H7 (cell line): ENCODE data around the gene MPDZ. TPM values are rescaled to one million over a fixed set of nuclear protein-coding genes. Genes with fewer than 3 reads are reported as not detected.
A peak's percentile ranks its signal among the peaks of the same experiment; 100 is the strongest.

Source experiments
- DNase-seq: peaks from one replicate; pipeline ENCODE4 v3.0.0; 2012
- H3K27me3 ChIP-seq: 2 replicates; pipeline ENCODE4 v1.6.0; 2011; ENCODE audit warnings: mild to moderate bottlenecking, low read length; ENCODE audit not compliant: control insufficient read depth, insufficient read depth
- H3K36me3 ChIP-seq: replicated peaks from 2 replicates; pipeline ENCODE4 v1.5.1; 2011; ENCODE audit warnings: low read length; ENCODE audit not compliant: control insufficient read depth, insufficient read depth
- H3K4me3 ChIP-seq: 2 replicates; pipeline ENCODE4 v1.5.1; 2011; ENCODE audit warnings: low read depth, mild to moderate bottlenecking, control low read depth, low read length, moderate library complexity; ENCODE audit not compliant: insufficient read depth
- total RNA-seq: library from RNA; depleted of rRNA; stranded (reverse); fragments of >200 nt; shearing (Covaris generic); gene quantifications from 2 replicates; pipeline ENCODE4 v1.2.3, GENCODE V29; 2014

Gene MPDZ
- total RNA-seq, 1 experiment from 2014 or later, result 22.2 TPM

DNA sequence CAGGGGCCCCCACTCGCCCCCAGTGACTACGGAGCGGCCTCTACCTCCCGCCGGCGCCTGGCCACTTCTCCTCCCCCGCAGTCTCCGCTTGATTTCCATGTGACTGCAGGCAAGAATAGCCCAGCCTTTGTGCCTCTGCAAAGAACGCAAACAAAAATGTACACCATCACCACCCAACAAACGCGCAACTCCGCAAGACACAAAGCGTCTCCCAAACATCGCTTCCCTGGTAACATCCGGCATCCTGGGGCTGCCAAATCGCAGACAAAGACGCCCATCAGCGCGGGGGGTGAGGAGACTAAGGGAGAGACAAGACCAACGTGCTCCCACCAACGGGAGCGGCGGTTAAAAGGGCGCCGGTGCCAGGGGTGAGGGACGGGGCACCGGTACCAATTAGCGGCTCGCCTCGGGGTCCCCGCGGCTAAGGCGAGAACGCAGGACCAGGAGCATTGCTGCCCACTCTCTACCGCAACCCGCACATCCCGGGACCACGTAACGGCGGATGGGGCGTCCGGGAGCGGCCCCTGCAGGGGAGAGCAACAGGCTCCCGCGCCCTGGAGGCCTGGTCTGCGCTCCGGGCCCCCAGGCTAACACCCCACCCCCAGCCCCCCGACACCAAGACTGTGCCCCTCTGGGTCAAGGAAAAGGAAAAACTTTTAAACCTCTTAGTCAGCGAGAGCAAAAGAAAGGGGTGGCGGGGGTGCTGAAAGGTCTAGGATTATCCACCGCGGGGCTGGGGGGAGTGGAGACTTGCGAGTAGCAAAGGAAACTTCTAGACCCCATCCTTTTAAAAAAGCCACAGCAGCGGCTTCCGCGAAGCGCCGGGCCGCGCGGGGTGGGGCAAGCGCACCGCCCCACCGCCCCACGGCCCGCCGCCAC is 885 bp downstream of the MPDZ start:
- peak; percentile 77 for DNase-seq
- H3K36me3 ChIP-seq, result no peaks in the 10 kb centered on the region
- no peaks in the 10 kb centered on the region for H3K27me3 ChIP-seq
- peak overlapping the region; percentile 69 for H3K4me3 ChIP-seq

DNA sequence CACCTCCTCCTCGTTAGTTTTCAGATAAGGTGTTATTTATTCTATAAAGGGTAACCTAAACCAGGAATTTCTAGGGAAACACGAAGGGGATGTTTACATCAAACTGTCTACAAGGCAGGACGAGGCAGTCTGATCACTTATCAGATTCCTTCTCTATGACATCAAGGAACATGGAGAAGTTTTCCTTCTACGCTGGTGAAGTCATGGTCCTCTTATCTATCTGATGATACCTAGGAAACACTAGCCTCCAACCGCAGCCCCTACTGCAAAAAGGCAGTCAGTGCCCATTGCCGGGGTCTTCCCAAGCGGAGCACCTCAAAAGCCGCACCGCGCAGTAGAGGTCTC is 1.5 kb downstream of the MPDZ start:
- H3K4me3 ChIP-seq, result peak overlapping the region; percentile 69
- H3K36me3 ChIP-seq, result no peaks in the 10 kb centered on the region
- no peak for DNase-seq
- H3K27me3 ChIP-seq, result no peaks in the 10 kb centered on the region

DNA sequence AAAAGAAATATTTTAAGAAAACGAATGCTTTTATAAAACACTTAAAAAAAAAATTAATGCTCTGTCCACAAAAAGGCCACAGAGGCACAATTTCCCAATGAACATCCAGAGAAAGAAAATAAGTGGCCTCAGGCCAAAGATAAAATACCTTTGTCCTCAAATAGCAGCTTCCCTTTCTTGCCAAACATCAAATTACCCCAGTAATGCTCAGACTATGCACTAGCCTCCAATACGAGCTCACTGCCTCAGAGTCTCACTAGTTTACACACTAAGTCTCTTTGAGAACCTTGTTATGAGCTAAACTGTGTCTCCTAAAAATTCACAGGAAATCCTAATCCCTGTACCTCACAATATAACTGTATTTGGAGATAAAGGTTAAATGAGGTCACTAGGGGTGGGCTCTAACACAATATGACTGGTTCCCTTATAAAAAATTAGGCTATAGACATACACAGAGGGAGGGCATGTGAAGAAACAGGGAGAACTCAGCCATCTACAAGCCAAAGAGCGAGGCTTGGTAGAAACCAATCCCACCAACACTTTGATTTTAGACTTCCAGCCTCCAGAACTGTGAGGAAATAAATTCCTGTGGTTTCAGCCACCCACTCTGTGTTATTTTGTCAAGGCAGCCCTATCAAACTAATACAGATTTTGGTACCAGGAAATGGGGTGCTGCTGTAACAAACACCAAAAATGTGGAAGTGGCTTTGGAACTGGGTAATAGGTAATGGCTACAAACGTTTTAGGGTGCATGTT is 4.4 kb downstream of the MPDZ start:
- H3K4me3 ChIP-seq, result no peak overlapping the region
- H3K36me3 ChIP-seq, result no peaks in the 10 kb centered on the region
- DNase-seq, result no peak

DNA sequence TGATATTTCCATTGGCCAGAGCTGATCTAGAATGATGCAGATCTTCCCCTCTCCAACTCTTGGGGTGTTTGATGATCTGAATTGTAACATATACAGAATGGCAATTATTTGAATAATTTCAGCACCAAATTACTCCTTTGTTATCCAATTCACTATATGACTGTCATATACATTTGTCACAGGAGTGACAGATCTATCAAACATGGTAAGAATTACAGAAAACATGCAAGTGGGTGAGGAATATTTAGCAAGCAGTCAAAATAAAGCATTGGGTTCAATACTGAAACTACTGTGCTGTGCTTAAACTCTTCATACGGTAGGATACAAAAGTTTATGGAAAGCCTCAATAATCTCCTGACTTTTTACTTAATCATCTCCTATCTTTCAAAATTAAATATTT is 8.8 kb downstream of the MPDZ start:
- DNase-seq, result no peak
- Histone ChIP-seq H3K4me3 (no peak overlapping the region), H3K27me3 (no peaks in the 10 kb centered on the region), H3K36me3 (no peaks in the 10 kb centered on the region)

More for the DNA sequence above, 4.4 kb downstream of the MPDZ start:
- no peaks in the 10 kb centered on the region for H3K27me3 ChIP-seq

DNA sequence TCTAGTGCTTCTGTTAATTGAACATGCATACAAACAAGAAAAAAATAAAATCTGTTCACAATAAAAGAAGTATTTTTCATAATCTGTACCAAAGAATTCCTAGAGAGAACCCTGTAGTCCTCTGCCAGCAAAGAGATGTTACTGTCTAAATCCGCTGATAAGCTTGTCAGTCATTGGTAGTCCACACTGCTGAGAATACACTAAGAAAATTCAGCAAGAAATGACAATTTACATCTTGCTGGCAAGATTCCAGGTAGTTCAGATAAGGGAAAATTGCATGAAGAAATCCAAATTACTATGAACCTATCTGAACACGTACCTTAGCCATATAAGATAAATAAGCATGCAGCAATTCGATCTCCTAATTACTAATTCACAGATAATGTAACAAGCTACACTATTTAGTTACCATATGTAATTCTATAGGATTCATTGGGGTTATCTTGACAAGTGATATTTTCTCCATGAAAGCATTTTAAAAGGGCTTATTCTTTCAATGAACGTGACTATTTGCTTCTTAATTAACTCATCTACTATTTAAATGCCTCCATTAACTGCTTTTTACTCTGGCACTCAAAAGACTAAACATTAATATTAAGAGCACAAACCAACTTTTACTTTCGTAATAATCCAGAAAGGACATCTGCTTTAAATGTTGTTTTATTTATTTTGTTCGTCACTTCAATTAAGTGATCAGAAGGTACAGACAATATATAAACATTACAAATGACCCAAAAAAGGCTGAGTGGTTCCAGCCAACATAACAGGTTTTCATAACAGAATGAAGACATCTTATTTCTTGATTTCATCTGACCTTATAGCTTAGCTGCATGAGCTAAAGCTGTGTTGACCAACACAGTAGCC is 9.7 kb downstream of the MPDZ start:
- no peak overlapping the region for H3K4me3 ChIP-seq
- H3K27me3 ChIP-seq, result no peaks in the 10 kb centered on the region
- DNase-seq, result no peak
- H3K36me3 ChIP-seq, result no peaks in the 10 kb centered on the region

DNA sequence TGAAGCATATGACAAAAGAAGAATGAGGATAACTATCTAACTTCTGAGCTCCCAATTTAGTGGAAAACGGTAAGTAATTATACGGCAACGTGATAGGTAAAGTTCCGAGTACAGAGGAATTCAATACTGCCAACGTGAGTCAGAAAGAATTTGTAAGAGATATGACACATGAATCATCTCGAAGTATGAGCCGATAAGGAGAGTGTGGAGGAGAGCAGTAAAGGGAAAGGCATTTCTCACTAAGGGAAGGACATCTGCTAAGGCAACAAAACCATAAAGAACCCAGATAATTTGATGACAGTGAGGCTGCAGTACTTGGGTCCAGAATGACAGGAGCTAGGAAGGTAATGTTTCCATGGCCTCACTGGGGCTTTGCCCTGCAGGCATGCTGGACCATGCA is 11.0 kb downstream of the MPDZ start:
- no peak overlapping the region for H3K4me3 ChIP-seq
- H3K27me3 ChIP-seq, result no peaks in the 10 kb centered on the region
- DNase-seq, result no peak
- H3K36me3 ChIP-seq, result no peaks in the 10 kb centered on the region

DNA sequence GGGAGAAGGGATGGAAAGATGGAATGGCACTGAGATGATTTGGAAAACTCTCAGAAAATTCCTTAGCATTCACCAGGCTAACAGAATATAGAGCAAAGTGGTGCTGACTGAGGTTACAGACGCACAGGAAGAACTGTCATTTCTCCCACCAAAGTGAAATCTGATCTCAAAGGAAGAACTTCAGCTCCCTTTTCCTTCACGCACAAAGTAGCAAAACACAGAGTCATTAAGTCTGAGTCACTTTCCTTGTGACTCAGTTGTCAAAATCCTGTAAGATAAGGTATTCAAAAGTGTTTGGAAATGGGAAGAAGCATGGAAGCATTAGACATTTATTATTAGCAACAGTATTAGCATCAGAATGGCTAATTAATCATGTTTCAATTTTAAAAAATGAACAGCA is 11.7 kb downstream of the MPDZ start:
- Histone ChIP-seq H3K36me3 (no peaks in the 10 kb centered on the region), H3K27me3 (no peaks in the 10 kb centered on the region), H3K4me3 (no peak overlapping the region)
- no peak for DNase-seq

DNA sequence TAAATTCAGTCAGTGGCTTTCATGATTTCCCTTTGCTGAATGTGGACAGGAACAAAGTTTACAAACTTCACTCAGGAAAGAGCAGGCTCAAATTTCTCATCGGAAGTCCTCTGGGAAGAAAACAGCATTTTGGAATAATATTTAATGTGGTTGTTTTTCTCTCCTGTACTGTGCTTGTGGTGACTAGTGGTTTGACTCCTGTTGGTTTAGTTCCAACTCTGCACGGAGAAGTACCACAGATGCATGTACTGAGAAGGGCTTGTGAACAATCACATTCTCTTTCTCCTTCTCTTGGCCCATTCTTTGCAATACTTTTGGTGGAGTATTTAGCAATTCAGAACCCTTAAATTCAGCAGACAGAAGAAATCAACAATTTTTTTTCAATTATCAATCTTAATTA is 13.3 kb downstream of the MPDZ start:
- DNase-seq, result no peak
- no peak overlapping the region for H3K4me3 ChIP-seq
- no peaks in the 10 kb centered on the region for H3K27me3 ChIP-seq
- no peaks in the 10 kb centered on the region for H3K36me3 ChIP-seq

DNA sequence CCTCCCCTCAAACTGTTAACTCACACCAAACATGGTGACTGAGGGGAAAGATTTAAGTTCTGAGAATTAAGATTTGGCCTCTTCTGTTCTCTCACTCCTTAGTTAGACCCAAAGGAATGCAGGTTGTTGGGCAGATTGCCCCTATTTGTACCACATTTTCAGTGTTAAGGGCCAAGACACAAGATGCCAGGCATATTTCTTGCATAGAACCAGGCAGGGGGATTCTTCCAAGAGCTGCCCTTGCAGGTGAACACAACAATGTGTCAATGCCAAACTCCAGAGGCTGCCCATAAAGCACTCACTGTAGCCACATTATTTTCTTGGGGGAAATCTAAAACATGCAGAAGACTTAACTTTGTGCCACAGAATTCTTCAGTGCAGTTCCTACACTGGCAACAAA is 14.7 kb downstream of the MPDZ start:
- DNase-seq, result no peak
- H3K4me3 ChIP-seq, result no peak overlapping the region
- H3K36me3 ChIP-seq, result no peaks in the 10 kb centered on the region
- H3K27me3 ChIP-seq, result no peaks in the 10 kb centered on the region

DNA sequence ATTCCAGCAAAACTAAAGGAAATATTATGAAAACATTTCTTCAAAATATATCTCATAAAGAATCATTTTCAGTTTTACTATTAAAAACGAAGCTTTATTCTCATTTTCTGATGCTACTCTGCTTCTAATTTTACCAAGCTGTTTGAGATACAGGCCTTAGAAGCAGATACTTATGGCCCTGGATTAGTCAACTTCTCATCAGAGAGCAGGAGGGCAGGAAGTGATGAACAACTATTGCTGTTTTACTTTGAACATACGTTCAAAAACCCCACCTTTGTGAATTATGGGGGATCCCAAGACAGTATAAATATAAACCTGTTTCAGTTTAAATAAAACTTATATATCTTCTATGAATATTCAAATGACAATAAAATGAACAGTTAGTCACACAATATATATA is 16.0 kb downstream of the MPDZ start:
- no peaks in the 10 kb centered on the region for H3K36me3 ChIP-seq
- DNase-seq, result no peak
- H3K27me3 ChIP-seq, result no peaks in the 10 kb centered on the region
- no peak overlapping the region for H3K4me3 ChIP-seq

DNA sequence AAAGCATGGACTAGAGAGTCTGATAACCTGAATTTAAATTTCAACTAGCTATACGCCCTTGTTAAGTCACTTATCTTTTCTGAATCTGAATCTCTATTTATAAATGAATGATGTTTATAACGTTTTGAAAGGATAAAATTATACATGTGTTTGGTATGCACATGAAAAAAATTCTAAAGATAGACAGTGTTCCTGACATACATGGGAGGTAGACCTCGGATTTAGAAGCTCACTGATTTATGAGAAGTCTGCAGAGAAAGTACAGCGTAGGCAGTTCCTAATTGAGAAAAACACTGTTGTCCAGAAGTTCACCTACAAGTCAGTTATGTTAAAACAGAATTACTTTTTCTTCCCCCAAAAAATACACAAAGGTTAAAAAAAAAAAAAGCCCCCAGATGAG is 26.6 kb downstream of the MPDZ start:
- DNase-seq, result no peak
- no peak overlapping the region for H3K4me3 ChIP-seq
- no peaks in the 10 kb centered on the region for H3K27me3 ChIP-seq
- no peaks in the 10 kb centered on the region for H3K36me3 ChIP-seq

DNA sequence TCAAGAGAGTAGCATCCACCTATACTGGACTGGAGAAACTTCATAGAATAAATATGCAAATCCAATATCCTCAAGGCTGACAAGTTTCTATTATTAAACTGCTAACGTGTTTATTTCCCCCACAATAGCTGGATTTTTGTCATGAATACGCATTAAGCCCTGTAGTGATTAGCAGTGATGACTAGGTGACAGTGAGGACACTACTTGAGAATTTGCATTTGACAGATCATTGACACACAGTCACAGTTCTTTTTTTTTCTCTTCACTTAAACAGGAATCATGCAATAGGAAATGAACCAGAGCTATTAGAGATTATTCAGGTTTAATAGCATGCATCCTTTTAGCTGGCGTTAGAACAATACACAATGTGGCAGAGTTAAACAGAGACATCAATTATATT is 35.3 kb downstream of the MPDZ start:
- no peak overlapping the region for H3K4me3 ChIP-seq
- no peaks in the 10 kb centered on the region for H3K36me3 ChIP-seq

DNA sequence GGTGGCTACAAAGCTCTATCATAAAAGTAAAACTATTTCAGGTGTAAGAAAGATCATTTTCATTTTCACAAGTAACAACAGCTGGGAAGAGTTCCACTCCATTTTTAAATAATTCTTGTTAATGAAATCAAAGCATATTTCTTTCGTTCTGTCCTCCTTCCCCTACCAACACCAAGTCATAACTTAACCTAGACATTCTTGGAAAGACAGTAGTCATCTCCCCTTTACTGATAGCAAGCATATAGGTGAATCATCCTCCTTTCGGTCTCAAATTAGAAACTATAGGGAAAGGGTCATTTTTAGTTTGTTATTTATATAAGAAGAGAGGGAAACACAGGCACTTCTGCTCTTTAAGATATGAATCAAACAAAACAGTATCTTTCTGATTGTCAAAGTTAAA is 38.2 kb downstream of the MPDZ start:
- no peaks in the 10 kb centered on the region; the same call in 1 of the 2 replicates for H3K36me3 ChIP-seq
- DNase-seq, result no peak
- no peak overlapping the region for H3K4me3 ChIP-seq
- no peaks in the 10 kb centered on the region for H3K27me3 ChIP-seq

More for the DNA sequence above, 35.3 kb downstream of the MPDZ start:
- no peaks in the 10 kb centered on the region for H3K27me3 ChIP-seq
- no peak for DNase-seq

DNA sequence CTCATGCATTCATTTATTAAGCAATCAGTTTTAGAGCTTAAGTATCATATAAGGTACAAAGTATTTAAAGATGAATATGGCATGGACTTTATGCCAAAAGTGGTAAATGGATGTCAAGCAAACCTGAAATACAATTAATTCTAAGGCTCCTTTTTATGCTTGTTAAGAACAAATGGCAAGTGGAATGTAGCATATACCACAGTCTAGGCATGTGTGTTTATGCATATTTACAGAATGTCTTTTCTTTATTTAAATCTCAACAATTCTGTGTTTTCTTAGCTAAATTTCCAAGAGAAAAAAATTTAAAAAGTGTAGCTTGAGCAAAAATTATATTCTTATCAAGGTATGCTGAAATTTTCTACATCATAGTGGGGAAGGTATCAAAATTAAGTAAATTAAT is 39.8 kb downstream of the MPDZ start:
- no peaks in the 10 kb centered on the region for H3K27me3 ChIP-seq
- H3K4me3 ChIP-seq, result no peak overlapping the region
- DNase-seq, result no peak
- no peaks in the 10 kb centered on the region; the same call in 1 of the 2 replicates for H3K36me3 ChIP-seq
